ENCODE measurements around the gene SHMT2. TPM values are rescaled to one million over a fixed set of nuclear protein-coding genes. Genes with fewer than 3 reads are reported as not detected.
A peak's percentile ranks its signal among the peaks of the same experiment; 100 is the strongest.

SHMT2 gene
- total and polyA plus RNA-seq, 2 donors from 2014 or later = 49.3 to 70.1 TPM

GRCh38 chr12:57242691-57243454, 13.4 kb downstream of the SHMT2 start:
- TF ChIP-seq CTCF (IDR thresholded peaks at IDR 0.05; ENCODE audit: borderline replicate concordance, extremely low read depth, insufficient read depth) = peak; percentile 56
- Histone ChIP-seq H3K9me3 (ENCODE audit: control insufficient read depth in 2 of 3, insufficient read depth in 1 of 3, low read length in 3 of 3) (no peaks in the 10 kb centered on the region), H3K9ac (ENCODE audit: low read length in 3 of 3) (peak overlapping the region in 1 of 3 donors; percentile 7), H3K4me1 (ENCODE audit: control insufficient read depth in 2 of 3, insufficient read depth in 2 of 3, low read depth in 1 of 3, low read length in 3 of 3) (peaks cover 3 to 35% (median 4%) of the 10 kb centered on the region in 3 donors), H3K36me3 (ENCODE audit: control insufficient read depth in 2 of 3, insufficient read depth in 3 of 3, low read length in 3 of 3) (no peaks in the 10 kb centered on the region), H3K4me3 (ENCODE audit: low read length in 3 of 3) (peak overlapping the region in 1 of 3 donors; percentile 41), H3K27me3 (ENCODE audit: control insufficient read depth, insufficient read depth, low read length) (peaks cover 27% of the 10 kb centered on the region), H3K27ac (ENCODE audit: low read depth in 2 of 2, low read length in 2 of 2) (no peak overlapping the region)
- DNase-seq (peak; percentile 87 to 95 (median 93)), FAIRE-seq (no peak)
- intact Hi-C loops (cut with DNase I) = no loop called here

- FAIRE-seq (no peak), DNase-seq (peak; percentile 87 to 92 (median 90))
- TF ChIP-seq CTCF (IDR thresholded peaks at IDR 0.05; ENCODE audit: borderline replicate concordance, extremely low read depth, insufficient read depth) = peak; percentile 72
- no peak overlapping the region for H3K27ac ChIP-seq (ENCODE audit: low read depth in 2 of 2, low read length in 2 of 2)
- H3K27me3 ChIP-seq (ENCODE audit: control insufficient read depth, insufficient read depth, low read length) = peaks cover 23% of the 10 kb centered on the region
- no peaks in the 10 kb centered on the region for H3K36me3 ChIP-seq (ENCODE audit: control insufficient read depth in 2 of 3, insufficient read depth in 3 of 3, low read length in 3 of 3)
- intact Hi-C loops (cut with DNase I) = no loop called here
- H3K4me1 ChIP-seq (ENCODE audit: control insufficient read depth in 2 of 3, insufficient read depth in 2 of 3, low read depth in 1 of 3, low read length in 3 of 3) = peaks cover 3 to 31% (median 4%) of the 10 kb centered on the region in 3 donors
- no peaks in the 10 kb centered on the region for H3K9me3 ChIP-seq (ENCODE audit: control insufficient read depth in 2 of 3, insufficient read depth in 1 of 3, low read length in 3 of 3)
- no peak overlapping the region for H3K9ac ChIP-seq (ENCODE audit: low read length in 3 of 3)
- H3K4me3 ChIP-seq (ENCODE audit: low read length in 3 of 3) = peak overlapping the region in 1 of 3 donors; percentile 41
Measured at GRCh38 chr12:57243521-57244311, 14.2 kb downstream of the SHMT2 start.

- FAIRE-seq (no peak), DNase-seq (peak in 1 of 5 donors; percentile 53)
- Histone ChIP-seq H3K9me3 (ENCODE audit: control insufficient read depth in 2 of 3, insufficient read depth in 1 of 3, low read length in 3 of 3) (no peaks in the 10 kb centered on the region), H3K9ac (ENCODE audit: low read length in 3 of 3) (no peak overlapping the region), H3K27ac (ENCODE audit: low read depth in 2 of 2, low read length in 2 of 2) (no peak overlapping the region), H3K4me3 (ENCODE audit: low read length in 3 of 3) (no peak overlapping the region), H3K36me3 (ENCODE audit: control insufficient read depth in 2 of 3, insufficient read depth in 3 of 3, low read length in 3 of 3) (no peaks in the 10 kb centered on the region), H3K4me1 (ENCODE audit: control insufficient read depth in 2 of 3, insufficient read depth in 2 of 3, low read depth in 1 of 3, low read length in 3 of 3) (peaks cover 3 to 28% (median 4%) of the 10 kb centered on the region in 3 donors), H3K27me3 (ENCODE audit: control insufficient read depth, insufficient read depth, low read length) (peaks cover 21% of the 10 kb centered on the region)
- intact Hi-C loops (cut with DNase I) = no loop called here
- TF ChIP-seq CTCF (IDR thresholded peaks at IDR 0.05; ENCODE audit: borderline replicate concordance, extremely low read depth, insufficient read depth) = no peak
Measured at GRCh38 chr12:57244312-57244696, 14.8 kb downstream of the SHMT2 start.

Data from kidney (tissue), 14 donors.